Right atrium auricular region (tissue), 2 donors: Measurements from ENCODE around the gene EXOC3. TPM values are rescaled to one million over a fixed set of nuclear protein-coding genes. Genes with fewer than 3 reads are reported as not detected.
"Not testable (repeated sequence)": the region's sequence is repeated elsewhere in the genome, so short reads cannot be mapped to it uniquely, and the experiment has no call there.

Experiments
- DNase-seq: peaks from one replicate; pipeline ENCODE4 v3.0.0-alpha.2; 2019; ENCODE audit warnings: low spot score
- H3K27ac ChIP-seq, 2 donors: fragments of 200-600 bp; sonication (generic); 1 replicate in 1 of 2; 2 replicates in 1 of 2; pipeline ENCODE4 v1.5.1; 2016 to 2019
- H3K27me3 ChIP-seq, 2 donors: fragments of 200-600 bp; sonication (generic); one replicate each; pipeline versions ENCODE4 v1.5.1 to v1.6.0; 2017 to 2019
- H3K36me3 ChIP-seq: fragments of 200-600 bp; sonication (generic); one replicate; pipeline ENCODE4 v1.5.1; 2016
- H3K4me1 ChIP-seq, 2 donors: fragments of 200-600 bp; sonication (generic); one replicate each; pipeline versions ENCODE4 v1.5.1 to v1.6.0; 2017 to 2019
- H3K4me3 ChIP-seq, 2 donors: fragments of 200-600 bp; sonication (generic); 1 replicate in 1 of 2; 2 replicates in 1 of 2; pipeline ENCODE4 v1.5.1; 2017 to 2019; ENCODE audit warnings: mild to moderate bottlenecking in 1 of 2, moderate library complexity in 1 of 2
- H3K9me3 ChIP-seq, 2 donors: fragments of 200-600 bp; sonication (generic); one replicate each; pipeline ENCODE4 v1.5.1; 2019
- CTCF ChIP-seq, 2 donors: fragments of 200-600 bp; sonication (generic); IDR thresholded peaks; one replicate each; pipeline ENCODE4 v1.5.1; 2019; ENCODE audit warnings: antibody characterized with exemption in 2 of 2
- total RNA-seq, 2 donors: library from RNA; depleted of rRNA; stranded (reverse); fragments of >200 nt; gene quantifications; one replicate each; pipeline ENCODE4 v1.1.0, GENCODE V29; 2016

EXOC3 gene
- total RNA-seq, 2 donors from 2014 or later: 34.7 to 40.7 TPM

GRCh38 chr5:406041-406440 lies 36.9 kb upstream of the EXOC3 start:
- no peaks in the 10 kb centered on the region for H3K27me3 ChIP-seq
- H3K36me3 ChIP-seq: no peaks in the 10 kb centered on the region
- no peak for DNase-seq
- H3K27ac ChIP-seq: no peak overlapping the region
- TF ChIP-seq CTCF (IDR thresholded peaks at IDR 0.05): no peak
- no peaks in the 10 kb centered on the region for H3K4me1 ChIP-seq
- H3K9me3 ChIP-seq: no peaks in the 10 kb centered on the region
- H3K4me3 ChIP-seq: no peak overlapping the region

- TF ChIP-seq CTCF (IDR thresholded peaks at IDR 0.05): no peak
- Histone ChIP-seq H3K27me3 (no peaks in the 10 kb centered on the region), H3K4me1 (no peaks in the 10 kb centered on the region), H3K9me3 (no peaks in the 10 kb centered on the region), H3K27ac (no peak overlapping the region), H3K36me3 (no peaks in the 10 kb centered on the region), H3K4me3 (no peak overlapping the region)
- DNase-seq: no peak
These were observed 35.9 kb upstream of the EXOC3 start for GRCh38 chr5:407051-407450.

- no peak for DNase-seq
- no peaks in the 10 kb centered on the region for H3K4me1 ChIP-seq
- no peaks in the 10 kb centered on the region for H3K36me3 ChIP-seq
- no peaks in the 10 kb centered on the region for H3K27me3 ChIP-seq
- no peak for TF ChIP-seq CTCF (IDR thresholded peaks at IDR 0.05)
- no peak overlapping the region for H3K27ac ChIP-seq
- H3K9me3 ChIP-seq: no peaks in the 10 kb centered on the region
- no peak overlapping the region for H3K4me3 ChIP-seq
These were observed 35.1 kb upstream of the EXOC3 start for GRCh38 chr5:407801-408268.

- Histone ChIP-seq H3K27me3 (no peaks in the 10 kb centered on the region), H3K36me3 (no peaks in the 10 kb centered on the region), H3K4me1 (peaks cover 0 to 13% of the 10 kb centered on the region in 2 donors), H3K9me3 (no peaks in the 10 kb centered on the region), H3K27ac (no peak overlapping the region), H3K4me3 (no peak overlapping the region)
- DNase-seq: no peak
- TF ChIP-seq CTCF (IDR thresholded peaks at IDR 0.05): no peak
These were observed 32.0 kb upstream of the EXOC3 start for GRCh38 chr5:410911-411517.

GRCh38 chr5:411728-412127 lies 31.2 kb upstream of the EXOC3 start:
- Histone ChIP-seq H3K27me3 (no peaks in the 10 kb centered on the region), H3K4me3 (no peak overlapping the region), H3K27ac (no peak overlapping the region), H3K9me3 (no peaks in the 10 kb centered on the region), H3K36me3 (no peaks in the 10 kb centered on the region), H3K4me1 (peaks cover 0 to 16% of the 10 kb centered on the region in 2 donors)
- TF ChIP-seq CTCF (IDR thresholded peaks at IDR 0.05): no peak
- DNase-seq: no peak

- H3K4me3 ChIP-seq: peak overlapping the region in 1 of 2 donors; percentile 4
These were observed 27.7 kb upstream of the EXOC3 start for GRCh38 chr5:414991-415927.

More at GRCh38 chr5:414991-415927, 27.7 kb upstream of the EXOC3 start:
- H3K27me3 ChIP-seq, DNase-seq, H3K9me3 ChIP-seq, H3K36me3 ChIP-seq: not testable (repeated sequence)
- peak overlapping the region in 1 of 2 donors; percentile 78 for H3K27ac ChIP-seq
- peaks cover 0 to 16% of the 10 kb centered on the region in 2 donors for H3K4me1 ChIP-seq
